Activated T-cell treated with anti-CD3 and anti-CD28 coated beads, Interleukin-2, amount 50 U/mL, for 1 hour (primary cell): ENCODE data around the gene MBTPS1.

ENCODE experiments used
- DNase-seq: peaks from one replicate; pipeline ENCODE4 v3.0.0-alpha.2; 2020

The MBTPS1 gene

GRCh38 chr16:84116720-84117493 is at the start of gene MBTPS1:
Gene MBTPS1 (minus strand): TSS chr16:84116942. CDS start chr16:84101783, 15,159 bp downstream.
- DNase-seq: peak; percentile 98

- no peak for DNase-seq
Measured at GRCh38 chr16:84165746-84166145, 49.0 kb upstream of the MBTPS1 start.

DNA sequence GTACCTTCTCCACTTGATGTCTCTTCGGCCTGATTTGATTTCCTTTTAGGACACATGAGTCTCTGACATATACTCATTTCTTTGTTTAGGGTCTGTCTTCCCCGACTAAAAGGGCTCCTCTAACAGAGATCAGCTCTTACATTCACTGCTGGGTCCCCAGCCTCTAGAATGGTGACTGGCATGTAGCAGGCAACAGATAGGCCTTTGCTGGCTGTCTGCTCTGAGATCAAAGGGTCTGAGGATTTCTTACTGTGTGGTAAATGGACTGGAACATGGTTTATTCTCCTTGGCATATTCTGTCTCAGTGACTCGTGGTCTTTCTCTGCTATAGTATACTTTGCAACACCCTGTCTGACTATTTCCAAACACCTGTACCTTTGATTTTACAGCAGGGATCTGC is 45.1 kb upstream of the MBTPS1 start:
- no peak for DNase-seq

DNA sequence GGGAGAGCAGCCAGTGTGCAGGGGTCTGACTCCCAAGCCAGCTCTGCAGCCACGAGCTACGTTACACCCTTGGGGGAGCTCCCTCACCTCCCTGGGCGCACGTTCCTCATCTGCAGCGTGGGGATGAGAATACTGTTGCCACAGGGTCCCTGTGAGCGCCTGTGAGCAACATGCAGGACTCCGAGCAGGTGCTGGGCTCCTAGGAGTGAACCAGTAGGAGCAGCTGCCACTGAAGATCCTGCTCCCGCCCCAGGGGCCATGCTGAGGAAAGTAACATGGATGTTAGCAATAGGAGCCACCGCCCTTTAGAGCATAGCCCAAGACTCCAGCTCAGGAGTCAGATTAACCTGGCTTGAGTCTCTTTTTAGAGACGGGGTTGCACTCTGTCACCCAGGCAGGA is 44.3 kb upstream of the MBTPS1 start:
- DNase-seq: no peak

- no peak for DNase-seq
Measured at GRCh38 chr16:84159800-84160199, 43.1 kb upstream of the MBTPS1 start.

DNA sequence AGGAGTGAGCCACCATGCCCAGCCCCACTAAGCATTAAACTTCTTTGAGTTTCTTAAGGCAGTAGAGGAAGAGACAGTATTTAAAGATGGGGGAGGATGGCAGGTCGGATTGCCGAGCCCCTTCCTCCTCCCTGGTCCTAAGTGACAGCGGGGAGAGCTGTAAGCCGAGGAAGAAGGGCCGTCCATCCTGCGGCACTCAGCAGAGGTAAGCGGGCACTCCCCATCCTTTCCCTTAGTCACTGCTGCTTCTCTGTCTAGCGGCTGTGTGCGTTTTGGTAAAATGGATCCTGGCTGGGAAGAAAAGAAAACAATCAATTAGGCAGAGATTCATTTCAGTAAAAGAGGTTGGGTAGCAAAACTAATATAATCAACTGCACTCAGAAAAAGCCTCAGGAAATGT is 42.3 kb upstream of the MBTPS1 start:
- no peak for DNase-seq

- DNase-seq: no peak
Measured at GRCh38 chr16:84156342-84156784, 39.6 kb upstream of the MBTPS1 start.

GRCh38 chr16:84155771-84156170 is 39.0 kb upstream of the MBTPS1 start:
- no peak for DNase-seq

DNA sequence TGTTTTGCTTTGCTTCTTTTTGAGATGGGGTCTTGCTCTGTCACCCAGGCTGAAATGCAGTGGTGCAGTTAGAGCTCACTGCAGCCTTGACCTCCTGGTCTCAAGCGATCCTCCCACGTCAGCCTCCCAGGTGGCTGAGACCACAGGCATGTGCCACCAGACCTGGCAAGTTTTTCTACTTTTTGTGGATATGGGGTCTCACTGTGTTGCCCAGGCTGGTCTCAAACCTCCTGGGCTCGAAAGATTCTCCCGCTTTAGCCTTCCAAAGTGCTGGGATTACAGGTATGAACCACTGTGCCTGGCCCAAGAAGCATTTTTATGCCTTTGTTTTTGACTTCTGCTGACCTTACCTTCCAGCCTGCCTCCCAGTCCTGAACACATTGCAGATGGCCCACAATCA is 38.5 kb upstream of the MBTPS1 start:
- DNase-seq: no peak

DNA sequence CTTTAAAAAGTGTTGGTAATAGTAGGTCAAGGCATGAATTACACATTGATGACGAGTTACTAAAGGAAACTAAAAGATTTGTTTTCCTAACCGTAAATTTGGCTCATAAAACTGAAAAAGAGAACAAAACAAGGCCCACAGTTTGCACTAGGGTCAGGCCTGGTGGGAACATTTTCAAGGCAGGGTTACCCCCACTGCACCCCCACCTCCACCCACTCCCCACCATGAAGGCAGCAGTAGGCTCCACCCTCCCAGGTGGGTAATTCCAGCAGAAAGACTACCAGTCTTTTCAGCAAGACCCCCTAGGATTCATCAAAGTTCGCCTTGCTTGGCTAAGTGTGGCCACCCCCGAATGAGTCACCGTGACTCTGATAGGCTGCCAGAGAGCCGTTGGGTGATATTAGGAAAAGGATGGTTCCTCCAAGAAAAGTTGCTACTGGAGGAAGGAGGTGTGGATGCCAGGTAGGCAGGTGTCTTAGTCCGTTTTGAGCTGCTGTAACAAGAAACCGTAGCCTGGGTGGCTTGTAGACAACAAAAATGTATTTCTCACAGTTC is 37.0 kb upstream of the MBTPS1 start:
- DNase-seq: no peak

- no peak for DNase-seq
Measured at GRCh38 chr16:84150926-84151325, 34.2 kb upstream of the MBTPS1 start.

DNA sequence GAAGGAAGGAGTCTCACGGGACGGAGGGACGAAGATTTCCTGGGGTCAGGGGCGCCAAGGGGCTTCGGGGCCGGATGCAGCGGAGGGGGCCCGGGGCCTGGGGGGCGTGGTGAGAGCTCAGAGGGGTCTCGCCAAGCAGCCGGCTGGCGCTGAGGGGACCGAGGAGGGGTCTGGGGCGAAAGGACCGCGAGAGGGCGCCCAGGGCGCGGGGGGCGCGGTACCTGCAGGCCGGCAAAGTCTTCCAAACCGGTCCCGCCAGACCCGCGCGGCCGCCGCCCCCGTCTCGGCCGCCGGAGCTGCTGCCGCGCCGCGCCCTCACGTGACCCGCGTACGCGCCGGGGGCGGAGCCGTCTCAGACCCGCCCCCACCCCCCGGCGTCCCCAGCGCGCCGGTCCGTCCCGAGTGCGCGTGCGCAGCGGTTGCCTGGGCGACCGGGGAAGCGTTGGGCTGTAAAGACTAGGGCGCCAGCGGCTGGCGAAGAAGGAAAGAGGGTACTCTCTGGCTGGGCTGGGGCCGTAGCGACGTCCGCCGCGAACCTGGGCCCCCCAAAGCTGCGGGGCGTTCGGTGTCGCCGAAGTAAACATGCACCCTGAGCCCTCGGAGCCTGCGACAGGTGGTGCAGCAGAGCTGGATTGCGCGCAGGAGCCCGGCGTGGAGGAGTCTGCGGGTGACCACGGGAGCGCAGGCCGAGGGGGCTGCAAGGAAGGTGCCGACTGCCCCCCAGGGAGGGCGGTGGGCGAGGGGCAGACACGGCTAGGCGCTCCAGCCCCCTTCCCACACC is 28.3 kb upstream of the MBTPS1 start, which contains the start of the genes DNAAF1 and HSDL1:
DNAAF1 (plus strand) TSS at position 450 of the 781 bp plus-strand sequence; CDS start at position 583, 133 bp downstream.
HSDL1 (minus strand) TSS at position 319 of the 781 bp plus-strand sequence. CDS start 13,856 bp downstream, outside the sequence.
- DNase-seq: peak; percentile 98

DNA sequence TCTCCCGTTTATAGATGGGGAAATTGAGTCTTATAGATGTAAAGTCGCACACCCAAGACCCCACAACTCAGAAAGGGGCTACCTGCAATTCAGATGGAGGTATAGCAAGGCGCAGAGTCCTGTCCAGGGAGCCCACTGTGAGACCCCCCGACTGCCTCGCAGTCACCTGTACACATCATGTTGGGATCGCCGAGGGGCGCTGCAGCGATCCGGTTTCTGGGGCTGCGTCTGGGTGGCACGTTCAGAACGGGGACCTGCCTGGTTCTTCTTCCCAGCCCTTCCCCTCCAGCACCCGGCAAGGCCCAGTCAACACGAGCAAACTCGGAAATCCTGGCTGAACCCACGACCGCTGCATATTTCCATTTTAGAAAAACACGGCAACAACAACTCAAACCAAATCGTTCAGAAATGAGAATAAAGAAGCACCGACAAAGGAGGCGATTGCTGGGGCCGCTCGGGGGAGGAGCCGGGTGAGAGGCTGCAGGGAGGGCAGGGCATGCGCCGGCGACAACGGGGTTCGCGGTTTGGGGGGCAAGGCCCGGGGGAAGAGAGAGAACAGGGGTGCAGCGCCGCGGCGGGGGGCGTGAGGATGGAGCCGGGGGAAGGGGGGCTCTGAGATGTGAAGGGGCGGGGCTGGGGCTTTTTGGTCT is 27.6 kb upstream of the MBTPS1 start:
- DNase-seq: peak; percentile 53

GRCh38 chr16:84143784-84144199 is 27.1 kb upstream of the MBTPS1 start:
- no peak for DNase-seq

DNA sequence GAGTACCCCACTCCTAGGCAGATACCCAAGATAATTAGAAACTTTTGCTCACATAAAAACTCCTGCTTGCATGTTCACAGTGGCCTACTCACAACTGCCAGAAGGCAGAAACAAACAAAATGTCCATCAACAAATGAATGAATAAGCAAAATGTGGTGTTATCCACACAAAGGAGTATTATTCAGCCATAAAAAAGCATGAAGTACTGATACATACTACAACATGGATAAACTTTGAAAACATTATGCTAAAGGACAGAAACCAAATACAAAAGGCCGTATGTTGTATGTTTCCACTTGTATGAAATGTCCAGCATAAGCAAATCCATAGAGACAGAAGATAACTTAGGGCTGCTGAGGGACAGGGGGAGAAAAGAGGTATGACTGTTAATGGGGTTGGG is 26.3 kb upstream of the MBTPS1 start:
- DNase-seq: no peak

GRCh38 chr16:84141143-84141670 is 24.5 kb upstream of the MBTPS1 start:
- no peak for DNase-seq

- DNase-seq: no peak
Measured at GRCh38 chr16:84139628-84140258, 23.0 kb upstream of the MBTPS1 start.

- no peak for DNase-seq
Measured at GRCh38 chr16:84138824-84139627, 22.3 kb upstream of the MBTPS1 start.

DNA sequence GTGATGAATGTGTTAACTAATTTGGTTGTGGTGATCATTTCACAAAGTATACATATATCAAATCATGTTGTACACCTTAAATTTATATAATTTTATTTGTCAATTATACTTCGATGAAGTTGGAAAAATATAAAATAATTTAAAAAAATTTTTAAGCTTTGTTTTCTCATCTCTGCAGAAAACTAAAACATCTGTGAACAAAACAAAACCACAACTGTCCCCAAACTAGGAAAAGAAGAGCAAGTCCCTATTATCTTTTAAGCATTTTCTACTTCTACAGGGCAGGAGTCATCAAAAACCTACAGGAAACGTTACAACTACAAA is 21.7 kb upstream of the MBTPS1 start:
- DNase-seq: no peak

- DNase-seq: no peak
Measured at GRCh38 chr16:84137769-84138357, 21.1 kb upstream of the MBTPS1 start.

DNA sequence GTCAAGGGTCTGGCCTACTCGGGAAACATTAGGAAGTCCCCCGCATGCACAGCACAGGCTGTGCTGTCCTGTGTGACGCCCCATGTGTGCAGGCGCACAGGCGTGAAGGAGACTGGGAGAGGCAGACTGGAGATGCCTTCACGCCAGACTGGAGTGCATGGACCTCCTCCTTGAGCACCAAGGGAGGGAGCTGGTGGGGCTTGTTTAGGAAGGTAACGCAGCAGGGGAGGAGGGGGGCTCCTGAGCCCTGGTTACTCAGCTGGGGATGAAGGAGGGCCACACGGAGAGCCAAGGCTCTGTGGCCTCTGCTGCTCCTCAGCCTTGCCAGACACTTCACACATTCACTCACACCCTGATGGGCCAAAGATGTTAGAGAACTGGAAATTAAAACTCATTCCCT is 20.5 kb upstream of the MBTPS1 start:
- DNase-seq: no peak
